ENCODE results near the gene ARHGAP21. TPM values are rescaled to one million over a fixed set of nuclear protein-coding genes. Genes with fewer than 3 reads are reported as not detected.

ARHGAP21 gene
- polyA plus RNA-seq, 2 of the 4 experiments (the other 2 are of a cell fraction), result 30.5 to 84.4 TPM

DNA sequence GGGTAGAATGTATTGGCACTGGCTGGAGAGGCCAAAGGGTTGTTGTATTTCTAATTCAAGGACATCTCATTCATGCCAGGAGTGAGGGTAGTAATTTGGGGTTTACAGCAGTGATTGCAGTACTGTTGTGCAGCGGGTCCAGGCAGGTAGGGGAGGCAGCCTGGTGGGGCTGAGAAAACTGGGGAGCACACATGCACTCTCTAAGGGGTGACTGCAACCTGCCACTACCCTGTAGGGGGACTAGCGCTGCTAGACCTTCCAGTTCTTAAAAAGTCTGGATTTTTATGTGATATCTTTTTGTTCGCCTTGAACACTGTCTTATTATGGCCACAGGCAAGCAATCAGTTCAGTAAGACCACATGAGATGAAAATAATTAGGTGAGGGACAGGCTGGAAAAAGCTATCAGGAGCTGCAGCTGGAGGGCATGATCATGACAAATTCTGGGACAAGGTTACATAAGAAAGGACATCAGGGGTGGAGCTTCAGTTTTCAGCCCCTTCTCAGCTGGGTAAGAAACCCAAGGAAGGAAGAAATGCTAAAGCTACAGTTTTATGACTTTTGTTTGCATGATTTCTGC, 149.0 kb downstream of the ARHGAP21 start:
- ATAC-seq, result peak; percentile 55 to 57; a peak in 5 of 6 replicates
- TF ChIP-seq, protein P1, sequence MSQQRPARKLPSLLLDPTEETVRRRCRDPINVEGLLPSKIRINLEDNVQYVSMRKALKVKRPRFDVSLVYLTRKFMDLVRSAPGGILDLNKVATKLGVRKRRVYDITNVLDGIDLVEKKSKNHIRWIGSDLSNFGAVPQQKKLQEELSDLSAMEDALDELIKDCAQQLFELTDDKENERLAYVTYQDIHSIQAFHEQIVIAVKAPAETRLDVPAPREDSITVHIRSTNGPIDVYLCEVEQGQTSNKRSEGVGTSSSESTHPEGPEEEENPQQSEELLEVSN (IDR thresholded peaks at IDR 0.05; ENCODE audit: borderline replicate concordance, low read depth), result no peak
- TF ChIP-seq RARB (CRISPR knock-in tag; IDR thresholded peaks at IDR 0.05) (no peak), GATA3 (IDR thresholded peaks at IDR 0.05; ENCODE audit: borderline replicate concordance) (no peak), PHF8 (IDR thresholded peaks at IDR 0.05; ENCODE audit: borderline replicate concordance, low read depth) (no peak), JUNB (IDR thresholded peaks at IDR 0.05) (no peak), CHD2 (IDR thresholded peaks at IDR 0.05; ENCODE audit: low read length, partially characterized antibody) (no peak), RAD21 (conservative IDR thresholded peaks at IDR 0.05 in 1 of 2, IDR thresholded peaks at IDR 0.05 in 1 of 2) (no peak), CHD4 (IDR thresholded peaks at IDR 0.05; ENCODE audit: borderline replicate concordance) (no peak), HOXA7 (CRISPR knock-in tag; IDR thresholded peaks at IDR 0.05) (no peak), NR3C1 (IDR thresholded peaks at IDR 0.05) (no peak), MAFK (IDR thresholded peaks at IDR 0.05; ENCODE audit: partially characterized antibody) (no peak), ZFP36 (IDR thresholded peaks at IDR 0.05; ENCODE audit: borderline replicate concordance, partially characterized antibody) (no peak), HDAC2 (IDR thresholded peaks at IDR 0.05) (no peak), TP53 (CRISPR knock-in tag; IDR thresholded peaks at IDR 0.05) (no peak), NFE2L2 (conservative IDR thresholded peaks at IDR 0.05; ENCODE audit: low read length) (no peak), ZNF302 (CRISPR knock-in tag; IDR thresholded peaks at IDR 0.05) (no peak)
- TF ChIP-seq, protein P2, sequence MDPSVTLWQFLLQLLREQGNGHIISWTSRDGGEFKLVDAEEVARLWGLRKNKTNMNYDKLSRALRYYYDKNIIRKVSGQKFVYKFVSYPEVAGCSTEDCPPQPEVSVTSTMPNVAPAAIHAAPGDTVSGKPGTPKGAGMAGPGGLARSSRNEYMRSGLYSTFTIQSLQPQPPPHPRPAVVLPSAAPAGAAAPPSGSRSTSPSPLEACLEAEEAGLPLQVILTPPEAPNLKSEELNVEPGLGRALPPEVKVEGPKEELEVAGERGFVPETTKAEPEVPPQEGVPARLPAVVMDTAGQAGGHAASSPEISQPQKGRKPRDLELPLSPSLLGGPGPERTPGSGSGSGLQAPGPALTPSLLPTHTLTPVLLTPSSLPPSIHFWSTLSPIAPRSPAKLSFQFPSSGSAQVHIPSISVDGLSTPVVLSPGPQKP (IDR thresholded peaks at IDR 0.05; ENCODE audit: low read depth, low read length), result no peak
- TF ChIP-seq, protein P3, sequence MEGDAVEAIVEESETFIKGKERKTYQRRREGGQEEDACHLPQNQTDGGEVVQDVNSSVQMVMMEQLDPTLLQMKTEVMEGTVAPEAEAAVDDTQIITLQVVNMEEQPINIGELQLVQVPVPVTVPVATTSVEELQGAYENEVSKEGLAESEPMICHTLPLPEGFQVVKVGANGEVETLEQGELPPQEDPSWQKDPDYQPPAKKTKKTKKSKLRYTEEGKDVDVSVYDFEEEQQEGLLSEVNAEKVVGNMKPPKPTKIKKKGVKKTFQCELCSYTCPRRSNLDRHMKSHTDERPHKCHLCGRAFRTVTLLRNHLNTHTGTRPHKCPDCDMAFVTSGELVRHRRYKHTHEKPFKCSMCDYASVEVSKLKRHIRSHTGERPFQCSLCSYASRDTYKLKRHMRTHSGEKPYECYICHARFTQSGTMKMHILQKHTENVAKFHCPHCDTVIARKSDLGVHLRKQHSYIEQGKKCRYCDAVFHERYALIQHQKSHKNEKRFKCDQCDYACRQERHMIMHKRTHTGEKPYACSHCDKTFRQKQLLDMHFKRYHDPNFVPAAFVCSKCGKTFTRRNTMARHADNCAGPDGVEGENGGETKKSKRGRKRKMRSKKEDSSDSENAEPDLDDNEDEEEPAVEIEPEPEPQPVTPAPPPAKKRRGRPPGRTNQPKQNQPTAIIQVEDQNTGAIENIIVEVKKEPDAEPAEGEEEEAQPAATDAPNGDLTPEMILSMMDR (IDR thresholded peaks at IDR 0.05), result no peak
- TF ChIP-seq, protein P4, sequence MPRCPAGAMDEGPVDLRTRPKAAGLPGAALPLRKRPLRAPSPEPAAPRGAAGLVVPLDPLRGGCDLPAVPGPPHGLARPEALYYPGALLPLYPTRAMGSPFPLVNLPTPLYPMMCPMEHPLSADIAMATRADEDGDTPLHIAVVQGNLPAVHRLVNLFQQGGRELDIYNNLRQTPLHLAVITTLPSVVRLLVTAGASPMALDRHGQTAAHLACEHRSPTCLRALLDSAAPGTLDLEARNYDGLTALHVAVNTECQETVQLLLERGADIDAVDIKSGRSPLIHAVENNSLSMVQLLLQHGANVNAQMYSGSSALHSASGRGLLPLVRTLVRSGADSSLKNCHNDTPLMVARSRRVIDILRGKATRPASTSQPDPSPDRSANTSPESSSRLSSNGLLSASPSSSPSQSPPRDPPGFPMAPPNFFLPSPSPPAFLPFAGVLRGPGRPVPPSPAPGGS (IDR thresholded peaks at IDR 0.05), result no peak
- Histone ChIP-seq H3K9me3 (no peaks in the 10 kb centered on the region), H3K4me3 (no peak overlapping the region), H3K4me2 (no peak overlapping the region), H3K27ac (no peak overlapping the region), H3K4me1 (no peaks in the 10 kb centered on the region)
- no peak for FAIRE-seq
- ChIA-PET CTCF (no interaction called here), POLR2A (no interaction called here)
- 51% methylated on average over 3 of the region's 3 CpGs for WGBS (ENCODE audit: missing lambda C conversion rate)
- DNase-seq (ENCODE audit: low read depth in 1 of 2, low spot score in 1 of 2), result no peak

DNA sequence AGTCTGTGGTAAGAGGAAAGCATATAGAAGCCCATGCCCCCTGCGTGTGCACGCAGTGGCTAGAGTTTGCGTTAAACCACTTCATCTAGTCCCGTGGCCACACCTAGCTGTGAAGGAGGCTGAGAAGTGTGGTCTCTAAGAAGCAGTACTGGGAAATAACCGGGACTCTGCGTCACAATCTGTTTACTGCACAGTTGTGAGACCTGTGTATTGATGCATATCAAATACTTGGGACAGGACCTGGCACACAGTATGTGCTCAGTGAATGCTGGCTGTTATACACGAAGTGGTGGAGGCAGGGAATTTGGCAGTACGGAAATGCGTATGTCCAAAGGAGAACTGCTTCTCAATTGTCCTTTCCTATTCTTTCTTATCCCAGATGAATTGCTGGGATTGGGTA, 149.5 kb downstream of the ARHGAP21 start:
- ChIA-PET POLR2A (no interaction called here), CTCF (no interaction called here)
- Histone ChIP-seq H3K4me1 (no peaks in the 10 kb centered on the region), H3K9me3 (no peaks in the 10 kb centered on the region), H3K4me3 (no peak overlapping the region), H3K27ac (no peak overlapping the region), H3K4me2 (no peak overlapping the region)
- no peak for DNase-seq (ENCODE audit: low read depth in 1 of 2, low spot score in 1 of 2)
- no peak for FAIRE-seq
- TF ChIP-seq POLR2AphosphoS2 (conservative IDR thresholded peaks at IDR 0.05; ENCODE audit: low read length), result no peak
- TF ChIP-seq, protein P2 (IDR thresholded peaks at IDR 0.05; ENCODE audit: low read depth, low read length), result no peak
- TF ChIP-seq POLR2A (IDR thresholded peaks at IDR 0.05; ENCODE audit: low read length), result no peak
- TF ChIP-seq HOXA7 (CRISPR knock-in tag; IDR thresholded peaks at IDR 0.05), result no peak
- no peak for TF ChIP-seq GATA3 (IDR thresholded peaks at IDR 0.05; ENCODE audit: borderline replicate concordance)
- TF ChIP-seq TP53 (CRISPR knock-in tag; IDR thresholded peaks at IDR 0.05), result no peak
- TF ChIP-seq MAFK (IDR thresholded peaks at IDR 0.05; ENCODE audit: partially characterized antibody), result no peak
- no peak for TF ChIP-seq NR3C1 (IDR thresholded peaks at IDR 0.05)
- TF ChIP-seq RAD21 (conservative IDR thresholded peaks at IDR 0.05 in 1 of 2, IDR thresholded peaks at IDR 0.05 in 1 of 2), result no peak
- TF ChIP-seq EP300 (IDR thresholded peaks at IDR 0.05), result no peak
- TF ChIP-seq CHD2 (IDR thresholded peaks at IDR 0.05; ENCODE audit: low read length, partially characterized antibody), result no peak
- no peak for TF ChIP-seq FOSB (CRISPR knock-in tag; IDR thresholded peaks at IDR 0.05)
- no peak for TF ChIP-seq ZC3H11A (IDR thresholded peaks at IDR 0.05)
- WGBS (ENCODE audit: missing lambda C conversion rate), result 61% methylated on average over 9 of the region's 9 CpGs
- peak in 1 of 2 experiments; percentile 28; a peak in 3 of 6 replicates for ATAC-seq

Measured in A549 (cell line).